GM21390 (cell line): Measurements from ENCODE around the gene SLC49A3.
A peak's percentile ranks its signal among the peaks of the same experiment; 100 is the strongest.
"Not testable (repeated sequence)": the region's sequence is repeated elsewhere in the genome, so short reads cannot be mapped to it uniquely, and the experiment has no call there.

Experiments used
- ATAC-seq: cut with Tn5 transposase; IDR thresholded peaks from one replicate; pipeline ENCODE4 v1.9.1; 2021; ENCODE audit not compliant: unreplicated experiment

SLC49A3 gene

DNA sequence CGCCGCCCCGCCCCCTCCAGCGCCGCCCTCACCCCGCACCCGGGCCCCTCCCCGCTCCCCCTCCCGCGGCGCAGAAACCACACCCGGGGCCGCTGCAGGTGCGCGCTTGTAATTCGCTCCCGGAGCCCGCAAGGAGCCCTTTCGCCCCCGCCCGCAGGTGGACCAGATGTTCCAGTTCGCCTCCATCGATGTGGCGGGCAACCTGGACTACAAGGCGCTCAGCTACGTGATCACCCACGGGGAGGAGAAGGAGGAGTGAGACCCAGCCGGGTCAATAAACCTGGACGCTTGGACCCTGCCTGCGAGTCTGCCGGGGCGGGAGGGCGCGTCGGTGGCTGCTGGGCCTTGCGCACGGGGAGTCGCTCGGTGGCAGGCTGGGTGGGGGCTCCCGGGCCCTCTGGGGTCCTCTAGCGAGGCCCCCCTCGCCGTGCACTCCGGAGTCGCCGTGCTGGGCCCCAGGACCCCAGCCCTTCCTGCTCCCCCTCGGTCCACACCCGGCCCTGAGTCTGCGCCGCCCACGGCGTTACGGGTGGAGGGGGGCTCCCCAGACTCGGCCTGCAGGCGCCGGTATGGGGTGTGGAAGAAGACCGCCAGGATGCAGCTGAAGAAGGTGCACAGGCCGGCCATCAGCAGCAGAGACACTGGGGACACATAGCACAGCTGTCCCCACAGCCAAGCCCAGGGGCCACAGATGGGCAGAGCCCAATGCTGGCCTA is 7.1 kb downstream of the SLC49A3 start:
- ATAC-seq: no peak

DNA sequence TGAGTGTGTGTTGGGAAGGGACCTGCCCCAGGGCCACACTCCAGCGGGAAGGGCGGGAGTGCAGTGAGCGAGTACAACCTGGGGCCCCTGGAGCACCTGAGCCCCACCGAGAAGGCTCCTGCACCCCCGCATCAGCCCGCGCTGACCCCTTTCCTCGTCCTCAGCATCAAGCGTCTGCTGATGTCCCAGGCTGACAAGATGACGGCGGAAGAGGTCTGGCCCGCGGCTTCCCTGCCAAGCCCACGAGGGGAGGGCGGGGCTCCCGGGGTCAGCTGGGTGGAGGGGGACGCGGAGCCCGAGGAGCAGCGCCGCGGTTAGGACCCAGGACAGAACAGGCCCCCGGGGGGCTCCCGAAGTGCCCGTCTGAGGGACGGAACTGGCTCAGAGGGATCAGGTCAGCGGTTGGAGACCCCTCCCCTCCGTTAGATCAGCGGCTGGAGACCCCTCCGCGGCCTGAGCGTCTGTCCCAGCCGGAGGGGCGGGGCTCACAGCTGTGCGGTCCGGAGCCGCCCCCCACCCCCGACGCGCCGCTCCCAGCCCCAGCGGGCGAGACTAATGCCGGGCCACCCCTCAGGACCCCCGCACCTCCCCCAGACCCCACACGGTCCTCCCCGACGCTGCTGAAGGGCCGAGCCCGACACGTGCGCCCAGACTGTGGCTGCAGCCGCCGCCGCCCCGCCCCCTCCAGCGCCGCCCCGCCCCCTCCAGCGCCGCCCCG is 7.9 kb downstream of the SLC49A3 start:
- no peak for ATAC-seq

DNA sequence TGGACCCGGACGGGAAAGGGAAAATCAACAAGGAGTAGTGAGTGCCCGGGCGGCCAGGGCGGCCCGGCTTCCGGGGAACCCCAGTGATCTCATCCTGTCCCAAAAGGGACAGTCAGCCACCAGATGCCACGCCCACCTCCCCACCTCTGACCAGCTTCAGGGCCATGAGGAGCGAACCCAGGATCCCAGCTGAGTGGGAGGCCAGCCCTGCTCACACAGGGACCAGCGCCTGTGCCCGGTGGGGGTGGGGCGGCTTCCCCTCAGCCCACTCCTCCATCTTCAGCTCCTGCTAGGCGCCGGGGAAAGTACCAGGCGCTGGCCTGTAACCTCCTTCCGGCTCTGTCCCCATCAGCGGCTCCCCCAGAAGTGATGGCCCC is 8.4 kb downstream of the SLC49A3 start:
- ATAC-seq: no peak

DNA sequence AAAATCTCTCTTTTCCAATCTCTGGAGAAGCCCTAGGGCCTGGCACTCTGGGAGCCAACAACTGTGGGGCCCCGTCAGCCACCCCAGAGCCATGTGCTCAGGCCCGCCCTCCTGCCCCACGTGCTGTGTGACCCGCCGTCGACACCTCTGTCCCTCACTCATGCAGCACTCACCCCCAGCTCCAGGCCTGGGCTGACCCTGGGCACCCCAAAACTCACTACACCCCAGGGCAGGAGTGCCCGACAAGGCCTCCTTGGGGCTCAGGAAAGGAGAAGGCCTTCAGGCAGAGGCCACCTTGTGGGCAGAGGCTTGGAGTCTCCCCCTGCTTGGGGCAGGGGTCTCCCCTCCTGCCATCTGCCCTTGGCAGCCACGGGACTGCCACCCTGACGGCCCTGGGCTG is 8.9 kb downstream of the SLC49A3 start:
- no peak for ATAC-seq

DNA sequence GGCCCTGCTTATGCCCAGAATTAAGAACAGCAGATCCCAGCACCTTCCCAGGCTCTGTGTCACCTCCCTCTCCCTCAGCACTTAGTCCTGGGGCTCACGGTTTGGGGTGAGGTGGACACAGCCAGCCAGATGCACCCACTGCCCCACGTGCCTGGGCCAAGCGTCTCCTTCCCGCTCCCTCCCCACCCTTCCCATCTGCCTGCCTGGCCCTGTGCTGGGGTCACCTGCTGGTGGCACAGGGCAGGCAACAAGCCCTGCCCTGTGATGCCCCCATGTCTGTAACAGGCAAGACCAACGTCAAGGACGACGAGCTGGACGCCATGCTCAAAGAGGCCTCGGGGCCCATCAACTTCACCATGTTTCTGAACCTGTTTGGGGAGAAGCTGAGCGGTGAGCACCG is 9.3 kb downstream of the SLC49A3 start:
- ATAC-seq: no peak

DNA sequence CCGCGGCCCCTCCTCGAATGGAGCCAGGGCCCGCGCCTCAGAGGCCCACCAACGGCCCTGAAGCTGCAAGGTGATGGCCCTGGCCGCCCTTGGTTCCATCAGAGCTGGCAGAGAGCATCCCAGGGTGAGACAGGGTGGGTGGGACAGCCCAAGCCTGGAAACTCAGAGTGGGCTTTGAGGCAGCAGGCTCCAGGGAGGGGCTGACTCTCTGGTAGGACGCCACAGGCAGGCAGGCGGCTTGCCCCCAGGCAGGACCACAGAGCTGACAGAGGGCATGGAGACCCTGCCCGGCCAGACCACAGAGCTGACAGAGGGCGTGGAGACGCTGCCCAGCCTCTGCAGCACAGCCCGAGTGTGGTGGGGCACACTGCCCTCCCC is 9.9 kb downstream of the SLC49A3 start:
- ATAC-seq: no peak

DNA sequence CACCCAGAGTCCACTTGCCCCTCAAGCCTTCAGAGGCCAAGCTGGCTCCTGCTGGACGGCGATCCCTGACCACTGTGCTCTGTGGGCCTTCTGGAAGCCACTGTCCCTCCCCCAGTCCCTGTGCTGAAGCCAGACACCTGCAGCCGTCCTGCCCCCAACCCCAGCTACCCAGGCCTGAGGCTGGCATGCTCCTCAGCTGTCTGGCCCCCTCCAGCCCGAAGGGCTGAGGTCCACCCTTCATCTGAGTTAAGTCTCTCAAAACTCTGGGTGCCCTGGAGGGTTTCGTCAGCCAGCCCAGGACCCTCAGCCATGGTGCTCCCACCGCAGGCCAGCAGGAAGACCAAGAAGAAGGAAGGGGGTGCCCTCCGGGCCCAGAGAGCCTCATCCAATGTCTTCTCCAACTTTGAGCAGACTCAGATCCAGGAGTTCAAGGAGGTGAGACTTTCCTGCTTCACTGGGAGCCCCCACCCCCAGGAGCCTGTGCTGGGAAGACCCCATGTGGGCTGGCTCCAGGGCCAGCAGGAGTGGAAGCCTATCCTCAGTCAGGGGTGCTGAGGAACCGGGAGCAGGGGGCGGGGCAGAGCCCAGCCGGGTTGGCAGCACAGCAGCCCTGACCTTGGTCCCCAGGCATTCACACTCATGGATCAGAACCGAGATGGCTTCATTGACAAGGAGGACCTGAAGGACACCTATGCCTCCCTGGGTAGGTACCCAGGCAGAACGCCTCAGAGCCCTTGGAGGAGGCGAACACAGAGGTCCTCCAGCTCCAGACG is 10.4 kb downstream of the SLC49A3 start:
- no peak for ATAC-seq

DNA sequence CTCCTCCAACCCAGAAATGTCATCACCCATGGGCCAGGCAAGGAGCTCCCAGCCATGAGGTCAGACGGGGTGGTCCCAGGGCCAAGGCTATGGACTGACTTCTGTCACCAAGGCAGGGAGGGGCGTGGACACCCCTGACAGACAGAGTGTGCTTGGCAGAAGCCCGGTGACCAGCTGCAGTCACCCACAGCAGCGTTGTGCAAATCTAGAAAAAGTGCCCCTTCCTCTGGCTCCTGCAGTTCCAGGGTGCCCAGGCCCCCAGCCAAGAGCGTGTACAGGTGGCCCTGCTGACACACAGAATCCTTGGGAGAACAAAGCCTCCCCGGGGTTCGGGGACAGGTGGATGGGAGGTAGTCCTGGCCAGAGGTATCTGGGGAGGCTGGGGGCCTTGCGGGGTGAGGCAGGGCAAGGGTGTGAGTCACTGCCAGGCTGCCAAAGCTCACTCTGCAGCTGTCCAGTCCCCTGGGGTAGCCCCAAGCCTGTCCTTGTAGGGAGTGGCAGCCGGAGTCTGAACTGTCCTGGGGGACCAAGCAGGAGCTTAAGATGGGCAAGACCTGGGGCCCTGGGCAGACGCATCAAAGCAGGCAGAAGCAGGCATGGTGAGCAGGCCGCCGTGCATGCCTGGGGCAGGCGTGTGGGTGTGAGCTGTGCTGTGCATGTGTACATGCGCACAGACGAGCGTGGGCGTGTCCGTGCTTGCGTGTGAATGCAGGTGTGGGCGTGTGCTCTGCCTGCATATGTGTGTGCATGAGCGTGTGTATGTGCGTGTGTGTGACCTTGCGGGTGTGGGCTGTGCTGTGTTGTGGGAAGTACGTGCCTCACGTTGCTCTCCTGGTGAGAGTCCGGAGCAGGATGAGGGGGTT is 11.3 kb downstream of the SLC49A3 start:
- ATAC-seq: no peak

DNA sequence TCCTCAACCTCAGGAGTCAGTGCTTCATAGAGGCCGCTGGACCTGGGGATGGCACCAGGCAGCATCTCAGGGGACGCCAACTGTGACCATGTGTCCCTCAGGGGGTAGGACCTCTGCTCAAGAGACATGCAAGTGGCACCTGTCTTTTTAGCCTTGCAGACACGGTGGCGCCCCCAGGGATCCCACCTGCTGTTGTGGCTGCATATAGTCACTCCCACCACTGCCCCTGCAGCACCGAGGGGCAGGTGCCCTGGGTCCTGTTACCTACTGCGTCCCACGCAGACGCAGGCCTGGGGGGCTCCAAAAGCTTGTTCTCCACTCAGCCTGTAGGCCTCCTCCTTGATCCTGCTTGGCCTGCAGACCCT is 12.1 kb downstream of the SLC49A3 start:
- ATAC-seq: no peak

DNA sequence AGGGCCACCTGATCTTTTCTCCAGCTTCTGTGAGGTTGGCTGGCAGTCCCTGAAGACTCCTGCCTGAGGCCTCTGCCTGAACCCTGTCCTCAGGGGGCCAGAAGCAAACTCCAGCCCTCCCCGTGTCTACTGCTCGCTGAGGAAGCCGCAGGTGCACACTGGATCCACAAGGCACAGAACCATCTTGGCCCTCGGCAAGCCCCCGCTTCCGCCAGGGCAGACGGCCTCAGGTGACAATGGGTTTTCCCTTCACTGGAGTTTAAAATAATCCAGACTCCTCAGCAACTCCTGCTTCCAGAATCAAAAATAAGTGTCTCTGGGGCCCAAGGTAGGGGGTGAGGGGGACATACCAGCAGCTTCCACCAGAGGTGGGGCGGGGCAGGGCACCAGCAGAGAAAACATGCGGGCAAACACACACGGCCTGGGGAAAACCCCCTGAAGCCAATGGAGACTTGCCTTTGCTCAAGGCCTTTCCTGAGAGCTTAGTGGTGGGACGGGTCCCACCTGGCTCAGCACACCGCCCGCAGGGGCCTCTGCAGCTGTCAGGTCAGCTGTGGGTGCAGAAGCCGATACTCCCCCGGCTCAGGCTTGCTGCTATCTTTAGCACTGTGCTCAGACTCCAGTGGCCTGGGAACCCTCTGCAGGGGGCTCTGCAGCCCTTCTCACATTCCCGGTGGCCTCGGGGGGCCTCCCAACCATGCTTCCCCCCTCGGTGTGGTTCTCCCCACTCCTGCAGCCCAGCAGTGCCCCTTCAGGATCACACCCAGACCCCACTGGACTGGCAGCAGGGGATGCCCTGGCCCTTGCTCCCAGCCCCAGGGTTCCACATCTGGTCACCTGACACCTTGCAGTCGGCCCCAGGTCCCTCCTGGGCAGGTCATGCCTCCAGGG is 12.7 kb downstream of the SLC49A3 start:
- peak; percentile 22 for ATAC-seq

DNA sequence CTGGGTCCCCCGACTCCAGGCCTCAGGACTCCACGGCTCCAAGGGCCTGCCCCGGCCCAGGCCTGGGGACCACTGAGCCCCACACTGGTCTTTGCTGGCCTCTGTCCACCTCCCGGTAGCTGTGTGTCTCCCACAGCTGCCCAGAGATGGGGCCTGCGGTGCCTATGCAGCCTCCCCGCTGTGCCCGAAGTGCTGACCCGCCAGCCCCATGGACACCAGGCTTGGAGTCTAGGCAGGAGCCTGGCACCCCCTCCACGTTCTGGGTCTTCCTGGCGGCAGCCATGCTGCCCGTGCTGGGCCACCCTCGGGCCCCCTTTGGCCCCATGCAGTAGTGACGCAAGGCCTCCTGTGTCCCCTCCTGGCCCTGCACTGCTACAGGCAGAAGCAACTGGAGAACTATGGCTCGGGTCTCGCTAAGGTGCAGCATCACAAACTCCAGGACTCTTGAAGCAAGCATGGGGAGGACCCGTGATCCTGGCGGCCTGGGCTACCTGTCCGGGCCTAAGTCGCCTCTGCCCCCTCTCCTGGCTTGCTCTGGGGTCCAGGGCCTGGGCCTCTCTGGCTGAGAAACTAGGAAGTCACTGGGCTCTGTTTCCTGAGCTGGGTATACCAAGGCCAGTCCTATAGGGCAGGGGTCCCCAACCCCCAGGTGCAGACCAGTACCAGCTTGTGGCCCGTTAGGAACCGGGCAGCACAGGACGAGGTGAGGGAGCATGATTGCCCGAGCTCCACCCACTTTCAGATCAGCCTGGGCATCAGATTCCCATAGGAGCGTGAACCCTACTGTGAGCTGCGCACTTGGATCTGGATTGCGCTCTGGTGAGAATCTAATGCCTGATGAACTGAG is 13.7 kb downstream of the SLC49A3 start:
- ATAC-seq: peak; percentile 4

DNA sequence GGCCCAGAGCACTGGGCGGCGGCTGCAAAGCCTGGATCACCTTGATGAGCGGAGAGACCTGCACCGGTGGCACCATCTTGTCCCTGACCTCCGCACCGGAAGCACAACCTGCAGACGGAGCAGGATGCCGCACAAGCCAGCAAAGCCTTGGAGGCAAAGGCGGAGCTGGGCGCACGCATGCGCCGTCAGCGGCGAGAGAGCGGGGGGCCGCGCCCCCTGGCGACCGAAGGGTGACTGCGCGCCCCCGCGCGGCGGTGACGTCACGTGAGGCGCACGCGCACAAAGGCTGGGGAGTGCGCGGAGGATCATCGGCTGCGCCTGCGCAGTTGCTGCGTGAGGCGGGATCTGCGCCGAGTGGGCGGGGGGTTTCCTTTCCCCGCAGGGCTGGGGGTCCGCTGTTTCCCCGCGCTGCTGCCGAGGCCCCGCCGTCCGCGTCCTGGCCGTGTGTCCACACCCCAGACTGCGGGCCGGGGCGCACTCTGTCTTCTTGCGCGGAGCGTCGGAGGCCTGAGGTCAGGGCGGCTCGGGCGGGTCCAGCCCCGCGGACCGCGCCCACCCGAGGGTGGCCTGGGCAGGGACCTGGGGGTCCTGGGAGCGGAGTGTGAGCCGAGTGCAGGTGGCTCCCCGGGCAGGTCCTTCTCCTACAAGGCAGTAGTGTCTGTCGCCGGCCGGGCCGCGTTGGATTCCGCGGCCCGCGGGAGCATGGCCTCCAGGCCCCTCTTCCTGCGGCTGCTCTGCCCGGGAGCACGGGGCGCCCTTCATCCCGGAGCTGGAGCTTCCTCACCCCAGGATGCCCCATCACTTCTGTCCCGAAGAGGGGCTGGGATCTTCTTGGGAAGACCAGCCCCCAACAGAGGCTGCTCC is 14.5 kb downstream of the SLC49A3 start, which contains the start of the genes ATP5ME and MYL5:
Gene ATP5ME (minus strand): TSS at position 105 of the 864 bp plus-strand sequence. CDS start 29 bp downstream, at position 76.
Gene MYL5 (plus strand): TSS at position 371 of the 864 bp plus-strand sequence. CDS start 3,485 bp downstream, outside the sequence.
- peak; percentile 73 for ATAC-seq

DNA sequence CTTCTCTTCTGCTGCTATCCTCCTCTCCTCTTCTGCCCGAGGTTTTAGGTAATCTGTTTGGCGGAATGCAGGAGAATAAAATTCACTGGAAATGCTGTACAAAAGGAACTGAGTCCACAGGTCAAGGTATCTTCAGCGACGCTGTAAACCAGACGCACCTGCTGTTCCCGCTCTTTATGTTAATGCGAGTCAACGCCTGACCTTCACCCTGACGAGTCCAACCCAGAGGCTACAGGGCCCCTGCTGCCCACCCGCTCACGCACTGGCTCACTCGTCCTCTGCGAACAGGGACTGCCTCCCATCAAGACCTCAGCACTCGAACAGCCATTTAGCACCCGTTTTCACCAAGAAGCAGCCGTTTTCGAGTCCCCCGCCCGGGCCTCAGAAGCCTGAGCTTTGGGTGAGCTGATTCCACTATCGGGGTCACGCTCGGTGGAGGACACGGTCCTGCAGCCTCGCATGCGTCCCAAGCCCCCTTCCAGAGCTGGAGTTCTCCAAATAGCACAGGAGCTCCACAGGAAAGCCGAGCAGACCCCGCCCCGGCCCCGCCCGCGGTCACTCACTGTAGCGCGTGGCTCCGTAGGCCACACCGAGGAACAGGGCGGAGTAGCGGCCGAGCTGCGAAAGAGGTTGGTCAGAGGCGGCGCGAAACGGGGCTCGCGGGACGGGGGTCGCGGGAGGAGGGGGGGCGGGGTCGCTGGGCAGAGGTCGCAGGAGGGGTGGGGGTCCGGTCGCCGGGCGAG is 15.4 kb downstream of the SLC49A3 start:
- ATAC-seq: no peak

DNA sequence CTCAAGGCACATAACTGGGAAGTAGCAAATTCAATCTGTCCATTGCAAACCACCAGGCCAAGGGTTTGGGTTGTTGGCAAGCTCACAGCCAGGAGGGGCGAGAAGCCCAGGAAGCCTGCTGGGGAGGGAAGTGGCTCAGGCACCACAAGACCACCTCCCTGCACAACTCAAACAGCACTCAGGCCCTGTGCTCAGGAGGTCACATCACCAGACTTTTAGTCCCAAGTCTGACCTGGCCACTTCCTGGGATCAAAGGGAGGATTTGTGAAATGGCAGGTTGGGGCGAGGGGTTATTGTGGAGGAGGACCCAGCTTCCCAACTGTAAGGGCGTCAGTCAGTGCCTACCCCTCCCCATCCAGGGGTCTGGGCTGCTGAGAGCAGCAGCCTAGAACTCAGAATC is 17.2 kb downstream of the SLC49A3 start:
- no peak for ATAC-seq

DNA sequence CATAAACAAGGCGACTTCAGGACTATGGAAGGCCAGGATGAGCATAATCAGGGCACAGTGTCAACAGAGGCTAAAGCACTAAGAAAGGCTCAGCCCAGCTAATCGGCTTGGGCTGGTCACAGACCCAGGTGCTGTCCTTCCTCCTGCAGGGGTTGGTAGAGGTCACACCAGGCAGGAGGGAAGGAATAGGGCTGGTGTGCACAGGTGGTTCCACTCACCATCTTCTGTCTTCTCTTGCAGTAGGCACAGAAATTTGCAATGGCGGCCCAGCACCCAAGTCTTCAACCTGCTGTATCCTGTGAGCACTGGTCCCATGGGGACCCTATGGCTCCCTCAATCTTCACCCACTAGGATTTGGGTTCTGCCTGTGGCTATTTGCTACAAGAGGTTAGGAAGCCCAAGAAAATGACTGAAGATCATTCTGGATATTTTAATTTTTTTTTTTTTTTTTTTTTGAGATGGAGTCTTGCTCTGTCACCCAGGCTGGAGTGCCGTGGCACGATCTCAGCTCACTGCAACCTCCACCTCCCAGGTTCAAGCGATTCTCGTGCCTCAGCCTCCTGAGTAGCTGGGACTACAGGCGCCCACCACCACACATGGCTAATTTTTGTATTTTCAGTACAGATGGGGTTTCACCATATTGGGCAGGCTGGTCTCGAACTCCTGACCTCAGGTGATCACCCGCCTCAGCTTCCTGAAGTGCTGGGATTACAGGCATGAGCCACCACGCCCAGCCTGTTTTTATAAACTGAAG is 19.0 kb downstream of the SLC49A3 start:
- ATAC-seq: not testable (repeated sequence)

DNA sequence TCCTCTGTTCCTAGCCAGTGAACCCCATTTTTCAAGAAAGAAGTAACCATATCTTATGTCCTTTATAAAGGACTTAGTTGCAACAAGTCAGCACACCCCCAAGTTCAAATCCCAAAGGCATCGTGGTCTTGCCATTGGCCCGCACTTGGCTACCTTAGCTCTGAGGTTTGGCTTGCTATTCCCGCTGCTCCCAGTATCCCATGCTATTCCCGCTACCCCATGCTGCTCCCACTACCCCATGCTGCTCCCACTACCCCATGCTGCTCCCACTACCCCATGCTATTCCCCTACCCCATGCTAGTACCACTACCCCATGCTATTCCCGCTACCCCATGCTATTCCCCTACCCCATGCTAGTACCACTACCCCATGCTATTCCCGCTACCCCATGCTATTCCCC is 20.7 kb downstream of the SLC49A3 start:
- ATAC-seq: not testable (repeated sequence)

DNA sequence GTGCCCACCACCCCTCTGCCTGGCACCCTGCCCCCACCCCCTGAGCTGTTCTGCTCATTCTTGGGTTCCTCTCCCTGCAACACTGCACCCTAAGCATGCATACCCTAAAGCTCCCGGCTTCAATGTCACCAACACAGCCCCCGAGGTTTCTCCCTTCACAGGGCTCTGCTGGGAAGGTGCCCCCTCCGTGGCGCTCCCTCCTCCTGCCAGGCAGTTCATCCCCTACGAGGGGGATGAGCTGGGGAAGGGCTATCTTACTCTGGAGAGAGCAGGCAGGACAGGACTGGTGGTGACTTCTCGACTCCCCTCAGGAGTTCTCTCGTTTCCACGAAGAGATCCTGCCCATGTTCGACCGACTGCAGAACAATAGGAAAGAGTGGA is 21.4 kb downstream of the SLC49A3 start:
- no peak for ATAC-seq
